ENCODE data around the gene GPR152.

Gene GPR152

GRCh38 chr11:67417425-67417824 is 35.1 kb downstream of the GPR152 start:
- TF ChIP-seq CTCF (conservative IDR thresholded peaks at IDR 0.05; ENCODE audit: low read depth, low read length): no peak
- Histone ChIP-seq H3K4me2 (no peak overlapping the region), H3K9ac (no peak overlapping the region), H3K4me1 (ENCODE audit: low read depth, poor library complexity, severe bottlenecking) (peaks cover 12% of the 10 kb centered on the region), H3K36me3 (ENCODE audit: insufficient read depth) (no peaks in the 10 kb centered on the region), H3K27me3 (ENCODE audit: insufficient read depth, low read depth) (peaks cover 10% of the 10 kb centered on the region; the same call in 1 of the 2 replicates), H3K4me3 (IDR thresholded peaks at IDR 0.05; ENCODE audit: insufficient read depth, low read depth, low read length) (no peak overlapping the region), H3K79me2 (ENCODE audit: insufficient read depth, low read depth) (no peaks in the 10 kb centered on the region), H4K20me1 (ENCODE audit: insufficient read depth) (no peaks in the 10 kb centered on the region), H2AFZ (ENCODE audit: low read depth) (no peak overlapping the region), H3K27ac (no peak overlapping the region)

- Histone ChIP-seq H3K27ac (no peak overlapping the region), H3K27me3 (ENCODE audit: insufficient read depth, low read depth) (peaks cover 12% of the 10 kb centered on the region; the same call in 1 of the 2 replicates), H4K20me1 (ENCODE audit: insufficient read depth) (no peaks in the 10 kb centered on the region), H3K79me2 (ENCODE audit: insufficient read depth, low read depth) (no peaks in the 10 kb centered on the region), H3K4me1 (ENCODE audit: low read depth, poor library complexity, severe bottlenecking) (peaks cover 11% of the 10 kb centered on the region), H3K4me2 (no peak overlapping the region), H3K36me3 (ENCODE audit: insufficient read depth) (no peaks in the 10 kb centered on the region), H3K9ac (no peak overlapping the region), H2AFZ (ENCODE audit: low read depth) (no peak overlapping the region), H3K4me3 (IDR thresholded peaks at IDR 0.05; ENCODE audit: insufficient read depth, low read depth, low read length) (no peak overlapping the region)
- no peak for TF ChIP-seq CTCF (conservative IDR thresholded peaks at IDR 0.05; ENCODE audit: low read depth, low read length)
Measured at GRCh38 chr11:67416416-67417335, 35.9 kb downstream of the GPR152 start.

GRCh38 chr11:67415501-67416304 is 36.8 kb downstream of the GPR152 start, which contains the start of gene CARNS1:
CARNS1 (plus strand) TSS chr11:67415678; CDS start chr11:67416200, 522 bp downstream.
- Histone ChIP-seq H3K27me3 (ENCODE audit: insufficient read depth, low read depth) (peaks cover 16% of the 10 kb centered on the region; the same call in 1 of the 2 replicates), H3K27ac (no peak within 1 kb of the TSS), H2AFZ (ENCODE audit: low read depth) (no peak within 1 kb of the TSS), H3K4me3 (IDR thresholded peaks at IDR 0.05; ENCODE audit: insufficient read depth, low read depth, low read length) (no peak within 1 kb of the TSS), H3K79me2 (ENCODE audit: insufficient read depth, low read depth) (no peaks in the 10 kb centered on the region), H3K4me2 (no peak within 1 kb of the TSS), H3K4me1 (ENCODE audit: low read depth, poor library complexity, severe bottlenecking) (peaks cover 7% of the 10 kb centered on the region), H4K20me1 (ENCODE audit: insufficient read depth) (no peaks in the 10 kb centered on the region), H3K36me3 (ENCODE audit: insufficient read depth) (no peaks in the 10 kb centered on the region), H3K9ac (no peak within 1 kb of the TSS)
- no peak for TF ChIP-seq CTCF (conservative IDR thresholded peaks at IDR 0.05; ENCODE audit: low read depth, low read length)

- H3K4me2 ChIP-seq: no peak overlapping the region
- H2AFZ ChIP-seq (ENCODE audit: low read depth): no peak overlapping the region
- H3K36me3 ChIP-seq (ENCODE audit: insufficient read depth): no peaks in the 10 kb centered on the region
- no peak overlapping the region for H3K4me3 ChIP-seq (IDR thresholded peaks at IDR 0.05; ENCODE audit: insufficient read depth, low read depth, low read length)
- no peak overlapping the region for H3K9ac ChIP-seq
- no peak overlapping the region for H3K27ac ChIP-seq
- H3K79me2 ChIP-seq (ENCODE audit: insufficient read depth, low read depth): no peaks in the 10 kb centered on the region
- no peaks in the 10 kb centered on the region for H3K4me1 ChIP-seq (ENCODE audit: low read depth, poor library complexity, severe bottlenecking)
- no peak for TF ChIP-seq CTCF (conservative IDR thresholded peaks at IDR 0.05; ENCODE audit: low read depth, low read length)
- H3K27me3 ChIP-seq (ENCODE audit: insufficient read depth, low read depth): peaks cover 16% of the 10 kb centered on the region; the same call in 1 of the 2 replicates
- no peaks in the 10 kb centered on the region for H4K20me1 ChIP-seq (ENCODE audit: insufficient read depth)
Measured at GRCh38 chr11:67413266-67413849, 39.2 kb downstream of the GPR152 start.

Measured in KMS-11 (cell line).